ENCODE data around the gene FMO5.

GRCh38 chr1:147201786-147202185 lies 23.4 kb downstream of the FMO5 start:
- TF ChIP-seq CTCF (IDR thresholded peaks at IDR 0.05) (no peak), POLR2AphosphoS5 (IDR thresholded peaks at IDR 0.05) (no peak), EP300 (IDR thresholded peaks at IDR 0.05) (no peak)
